ENCODE results near the gene CD24. TPM values are rescaled to one million over a fixed set of nuclear protein-coding genes. Genes with fewer than 3 reads are reported as not detected.
"Not testable (repeated sequence)": the region's sequence is repeated elsewhere in the genome, so short reads cannot be mapped to it uniquely, and the experiment has no call there.

CD24 gene, protein sequence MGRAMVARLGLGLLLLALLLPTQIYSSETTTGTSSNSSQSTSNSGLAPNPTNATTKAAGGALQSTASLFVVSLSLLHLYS
- total RNA-seq, result 1,371 TPM

DNA sequence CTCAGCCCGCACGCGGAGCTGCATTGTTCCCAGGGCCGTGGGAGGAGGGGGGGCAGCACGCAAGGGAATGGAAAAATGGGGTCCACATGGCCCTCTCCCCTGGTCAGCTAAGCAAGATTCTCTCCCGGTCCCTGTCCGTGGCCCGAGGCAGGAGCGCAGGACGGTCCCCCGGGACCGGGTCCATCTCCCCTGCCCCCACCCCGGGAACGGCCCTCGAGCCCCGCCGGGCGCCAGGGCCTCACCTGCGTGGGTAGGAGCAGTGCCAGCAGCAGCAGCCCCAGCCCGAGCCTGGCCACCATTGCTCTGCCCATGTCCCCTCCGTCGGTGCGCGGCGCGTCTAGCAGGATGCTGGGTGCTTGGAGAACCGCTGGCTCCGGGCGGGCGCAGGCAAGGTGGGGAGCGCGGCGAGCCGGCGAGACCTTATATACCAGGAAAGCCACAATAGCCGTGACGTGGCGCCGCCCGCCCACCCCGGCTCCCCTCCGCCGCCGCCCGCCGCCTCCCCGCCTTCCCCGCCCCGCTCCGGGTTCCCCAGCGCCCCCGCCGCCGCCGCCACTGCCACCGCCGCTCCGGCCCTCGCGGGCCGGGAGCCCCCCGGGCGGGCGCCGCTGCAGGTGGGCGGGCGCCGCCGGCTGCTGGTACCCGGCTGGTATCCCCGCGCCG is at the start of gene CD24:
Gene CD24, minus strand, starts transcription at position 394 of the 663 bp plus-strand sequence. Its CDS starts 83 bp downstream, at position 311.
- peak; percentile 77 for ATAC-seq

DNA sequence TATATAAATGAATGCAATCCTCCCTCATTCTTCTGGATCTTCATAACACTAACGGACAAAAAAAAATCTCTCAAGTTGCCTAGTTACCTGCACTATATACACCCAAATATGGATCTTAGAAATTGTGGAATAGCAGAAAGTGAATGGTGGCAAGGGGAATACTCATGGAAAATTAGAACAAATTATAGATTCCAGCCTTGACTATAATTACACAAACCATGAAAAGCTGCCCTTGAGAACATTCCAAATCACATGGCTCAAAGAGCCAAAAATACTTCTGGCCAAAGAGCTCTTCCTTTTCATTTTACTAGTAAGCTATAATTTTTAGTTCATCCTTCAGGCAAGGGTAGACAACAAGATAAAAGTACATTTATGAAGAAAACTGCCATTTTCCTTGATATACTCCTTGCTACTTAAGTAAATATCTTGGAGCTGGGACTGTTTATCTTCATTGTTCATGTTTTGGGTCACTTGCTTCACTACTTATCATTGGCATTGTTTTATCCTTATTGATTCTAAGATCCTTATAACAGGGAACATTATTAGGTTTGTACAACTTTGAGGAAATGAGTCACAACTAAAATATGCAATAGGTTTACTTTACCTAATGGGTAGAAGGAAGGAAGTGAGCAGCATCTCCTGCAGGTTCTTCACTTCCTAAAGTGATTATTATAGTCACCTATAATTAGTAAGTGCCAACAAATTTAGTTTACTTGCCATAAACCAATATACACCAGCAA is 47.1 kb upstream of the CD24 start:
- ATAC-seq, result no peak

DNA sequence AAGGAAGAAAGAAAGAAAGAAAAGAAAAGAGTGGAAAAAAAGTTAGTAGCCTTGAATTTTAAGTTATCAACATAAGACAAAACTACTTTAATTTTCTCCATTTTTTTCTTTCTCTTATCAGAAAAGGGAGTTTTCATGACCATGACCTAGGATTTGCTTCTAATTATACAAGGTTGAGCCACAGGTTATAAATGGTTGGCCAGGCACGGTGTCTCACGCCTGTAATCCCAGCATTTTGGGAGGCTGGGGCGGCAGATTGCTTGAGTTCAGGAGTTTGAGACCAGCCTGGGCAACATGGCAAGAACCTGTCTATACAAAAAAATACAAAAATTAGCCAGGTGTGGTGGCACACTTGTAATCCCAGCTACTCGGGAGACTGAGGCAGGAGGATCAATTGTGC is 45.7 kb upstream of the CD24 start:
- ATAC-seq, result no peak

- not testable (repeated sequence) for ATAC-seq
Measured at GRCh38 chr6:107019628-107020027, 45.1 kb upstream of the CD24 start.

DNA sequence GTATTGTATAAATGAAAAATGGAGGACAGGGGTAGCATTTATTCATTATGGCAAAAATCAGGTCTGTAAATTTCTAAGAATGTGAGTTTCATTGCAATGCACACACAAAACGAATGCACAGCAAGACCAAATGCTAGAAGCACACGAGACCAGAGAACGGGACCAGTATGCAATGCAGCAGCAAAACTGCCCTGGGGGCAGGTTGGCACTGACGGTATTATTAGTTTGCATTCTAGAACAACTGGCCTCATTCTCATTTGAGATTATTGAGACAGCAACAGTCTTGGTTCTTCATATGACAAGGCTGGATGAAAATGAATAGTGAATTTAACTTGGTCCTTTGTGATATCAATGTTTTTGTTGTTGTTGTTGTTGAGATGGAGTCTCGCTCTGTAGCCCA is 44.5 kb upstream of the CD24 start:
- no peak for ATAC-seq

DNA sequence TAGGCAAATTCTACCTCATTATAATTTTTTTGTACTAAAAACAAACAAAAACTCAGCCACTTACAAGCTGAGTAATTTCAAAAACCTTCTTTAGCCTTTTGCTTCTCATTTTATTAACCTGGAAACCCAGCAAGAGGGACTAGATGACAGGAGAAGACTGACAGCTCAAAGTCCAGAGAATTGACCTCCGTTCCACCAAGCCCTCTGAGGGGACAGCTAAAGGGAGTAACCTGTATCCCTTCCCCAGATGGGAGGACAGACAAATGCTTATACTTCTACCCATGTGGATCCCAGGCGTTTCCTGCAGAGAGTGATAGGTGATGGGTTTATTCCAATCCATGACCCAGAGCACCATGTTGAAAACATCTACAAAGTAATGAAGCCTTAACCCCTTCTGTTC is 35.0 kb upstream of the CD24 start:
- no peak for ATAC-seq

DNA sequence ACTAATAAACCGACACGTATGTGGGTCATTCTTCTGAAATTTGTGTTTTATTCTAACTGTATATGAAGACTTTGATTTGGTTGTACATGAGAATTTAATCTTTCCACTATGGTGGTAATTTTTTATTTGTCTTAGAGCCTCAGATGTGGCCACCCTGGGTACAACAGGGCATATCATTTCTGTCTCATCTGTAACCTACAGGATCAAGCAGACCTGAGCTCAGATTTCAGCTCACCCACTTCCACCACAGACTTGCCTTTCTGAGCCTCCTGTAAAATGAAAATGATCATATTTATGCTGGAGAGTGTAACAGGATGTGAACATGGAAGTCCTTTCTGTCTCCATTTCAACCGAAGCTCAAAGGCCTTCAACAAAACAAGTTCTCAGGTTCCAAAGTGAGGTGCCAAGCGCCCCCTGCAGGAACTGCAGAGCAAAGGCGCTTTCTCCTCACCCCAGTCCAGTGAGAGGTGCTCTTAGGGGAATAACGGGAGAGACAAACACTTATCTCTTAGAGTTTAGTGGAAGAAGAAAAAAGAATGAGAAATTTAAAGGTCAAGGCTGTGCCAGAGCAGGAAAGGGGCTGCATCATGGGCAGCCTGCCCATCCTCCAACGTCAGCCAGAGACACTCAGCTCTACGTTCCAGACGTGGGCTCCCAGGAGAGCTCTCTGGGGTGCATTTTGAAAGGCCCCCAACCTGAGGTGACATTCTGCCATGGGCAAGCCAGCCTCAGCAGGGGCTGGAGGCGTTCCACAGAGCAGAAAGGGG is 23.0 kb upstream of the CD24 start:
- ATAC-seq, result peak; percentile 77

GRCh38 chr6:106995640-106996039 is 21.1 kb upstream of the CD24 start:
- ATAC-seq, result no peak

GRCh38 chr6:106989737-106990136 is 15.2 kb upstream of the CD24 start:
- not testable (repeated sequence) for ATAC-seq

GRCh38 chr6:106988664-106989063 is 14.1 kb upstream of the CD24 start:
- ATAC-seq, result no peak

DNA sequence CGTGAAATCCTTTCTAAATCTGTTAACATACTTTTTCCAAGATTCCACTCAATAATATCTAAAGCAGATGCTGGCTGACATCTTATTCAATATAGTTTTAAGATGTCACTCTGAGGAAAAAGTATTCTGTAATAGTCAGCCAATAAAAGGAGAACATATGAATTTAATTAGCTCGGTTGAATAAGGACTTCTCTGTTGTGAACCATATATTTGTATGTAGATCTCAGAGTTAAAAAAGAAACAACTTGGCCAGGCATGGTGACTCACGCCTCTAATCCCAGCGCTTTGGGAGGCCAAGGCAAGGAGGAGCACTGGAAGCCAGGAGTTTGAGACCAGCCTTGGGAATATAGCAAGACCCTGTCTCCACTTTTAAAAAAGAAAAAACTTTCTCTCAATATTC is 7.4 kb upstream of the CD24 start:
- no peak for ATAC-seq

GRCh38 chr6:106980926-106981325 is 6.4 kb upstream of the CD24 start:
- no peak for ATAC-seq

DNA sequence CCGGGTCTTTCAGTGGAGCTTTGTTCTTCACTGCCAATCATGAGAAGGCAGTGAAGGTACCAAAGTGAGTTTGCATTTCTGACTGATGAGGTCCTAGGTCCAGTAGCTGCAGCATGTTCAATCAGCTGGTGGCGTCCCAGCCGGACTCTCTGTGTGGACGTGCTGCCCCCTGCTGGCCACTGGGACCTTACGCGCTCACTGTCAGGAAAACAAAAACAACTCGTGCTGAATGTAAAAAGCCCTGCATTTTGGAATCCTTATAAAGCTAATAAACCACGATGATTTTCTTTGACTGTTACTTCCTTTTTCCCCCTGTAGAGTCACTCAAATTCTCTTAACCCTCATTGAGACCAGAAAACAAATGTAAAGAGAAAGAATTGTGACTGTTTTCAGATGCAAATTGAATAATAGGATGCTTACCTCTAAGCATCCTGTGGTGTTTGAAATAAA is 4.9 kb upstream of the CD24 start:
- ATAC-seq, result peak; percentile 68

- no peak for ATAC-seq
Measured at GRCh38 chr6:106977246-106977645, 2.7 kb upstream of the CD24 start.

DNA sequence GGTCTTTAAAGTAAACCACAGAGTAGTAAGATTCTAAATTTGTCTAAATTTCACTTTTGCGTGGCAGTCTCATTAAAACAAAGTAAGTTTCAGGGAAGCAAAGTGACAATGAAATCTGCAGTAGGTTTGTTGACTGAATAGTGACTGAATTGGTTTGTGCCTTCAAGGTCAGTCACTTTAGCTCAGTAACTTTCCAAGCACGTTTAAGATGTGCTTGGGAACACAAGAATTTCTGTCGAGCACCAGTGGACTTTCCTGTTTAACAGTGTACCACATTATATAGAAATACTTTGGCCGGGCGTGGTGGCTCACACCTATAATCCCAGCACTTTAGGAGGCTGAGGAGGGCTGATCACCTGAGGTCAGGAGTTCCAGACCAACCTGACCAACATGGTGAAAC is 1.7 kb upstream of the CD24 start:
- ATAC-seq, result peak; percentile 46

- ATAC-seq, result no peak
Measured at GRCh38 chr6:106975738-106976064, 1.2 kb upstream of the CD24 start.

GRCh38 chr6:106974999-106975737 is 639 bp upstream of the CD24 start:
- ATAC-seq, result peak; percentile 62

DNA sequence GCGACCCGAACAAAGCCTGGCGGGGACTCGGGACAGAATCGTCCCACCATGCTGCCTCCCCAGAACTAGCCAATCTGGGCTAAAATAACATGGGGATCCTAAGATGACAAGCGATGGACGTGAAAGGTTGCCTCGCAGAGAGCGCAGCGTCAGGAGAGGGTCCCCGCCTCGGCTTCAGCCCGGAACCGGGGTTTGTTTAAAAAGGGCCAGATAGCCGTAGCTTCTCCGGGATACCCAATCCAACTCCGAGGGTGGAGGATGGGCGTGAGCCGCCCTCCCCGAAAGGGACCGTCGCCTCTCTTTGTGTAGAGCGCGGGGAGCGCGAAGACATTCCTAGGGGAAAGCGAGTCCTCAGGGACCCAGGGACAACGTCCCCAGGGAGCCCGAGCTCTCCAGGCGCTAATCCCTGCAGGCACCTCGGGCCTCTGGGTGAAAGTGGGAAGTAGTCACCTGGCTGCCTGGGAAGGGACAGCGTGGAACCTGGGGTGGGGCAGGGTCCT is 643 bp downstream of the CD24 start:
- no peak for ATAC-seq

DNA sequence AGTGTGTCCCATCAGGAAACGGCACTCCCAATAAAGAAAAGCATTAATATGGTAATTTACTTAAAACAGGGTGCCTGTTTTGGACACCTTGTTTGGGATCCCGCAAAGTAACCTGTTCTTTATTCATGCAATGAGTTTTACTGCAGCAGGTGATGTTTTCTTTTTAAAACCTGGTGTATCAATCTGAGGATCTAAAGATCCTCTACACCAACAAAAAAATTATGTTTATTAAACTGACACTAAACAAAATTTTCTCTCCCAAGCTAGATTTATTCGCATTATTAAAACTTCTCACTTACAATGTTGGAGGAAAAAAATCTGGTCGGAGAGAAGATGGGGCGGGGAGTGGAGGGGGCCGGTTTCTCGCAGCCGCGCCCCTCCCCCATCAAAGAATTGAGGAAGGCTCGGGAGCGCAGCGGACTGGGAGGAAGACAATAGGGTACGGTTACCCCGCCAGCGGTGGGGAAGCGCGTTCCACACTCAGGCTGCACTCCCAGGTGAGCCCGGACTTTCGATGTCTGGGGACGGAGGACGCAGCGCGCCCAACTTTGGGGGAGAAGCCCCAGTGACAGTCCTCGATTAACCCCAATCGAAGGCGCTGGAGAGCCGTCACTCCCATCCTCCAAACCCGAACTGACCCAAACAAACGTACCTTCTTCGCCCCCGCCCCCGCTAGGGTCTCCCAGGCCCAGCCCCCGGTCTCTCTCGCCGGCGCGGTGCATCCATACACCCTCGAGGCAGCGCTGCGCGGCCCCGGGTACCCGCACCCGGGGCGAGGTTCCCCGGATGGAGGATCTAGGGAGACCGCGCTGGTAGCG is 1.3 kb downstream of the CD24 start:
- ATAC-seq, result peak; percentile 5

GRCh38 chr6:106972500-106972899 is 2.0 kb downstream of the CD24 start:
- no peak for ATAC-seq

- ATAC-seq, result not testable (repeated sequence)
Measured at GRCh38 chr6:106970769-106971168, 3.8 kb downstream of the CD24 start.
